Measurements from ENCODE around the gene PBX1.

- TF ChIP-seq POLR2A (IDR thresholded peaks at IDR 0.05; ENCODE audit: low read depth, low read length): no peak
- no peak for TF ChIP-seq CTCF (IDR thresholded peaks at IDR 0.05; ENCODE audit: extremely low read depth in 1 of 2, insufficient read depth in 1 of 2, low read depth in 1 of 2, low read length in 2 of 2)
- TF ChIP-seq MAX (IDR thresholded peaks at IDR 0.05; ENCODE audit: insufficient read depth, insufficient read length): no peak
- no peak for TF ChIP-seq POLR2AphosphoS5 (IDR thresholded peaks at IDR 0.05; ENCODE audit: insufficient read depth, low read depth, low read length)
Measured at GRCh38 chr1:164638492-164639202, 79.7 kb downstream of the PBX1 start.
